GM19395 (cell line): ENCODE measurements around the gene MDFIC2.

ENCODE experiments used
- ATAC-seq: cut with Tn5 transposase; IDR thresholded peaks from one replicate; pipeline ENCODE4 v1.9.1; 2021; ENCODE audit warnings: mild to moderate bottlenecking, moderate library complexity; ENCODE audit not compliant: unreplicated experiment

The MDFIC2 gene

DNA sequence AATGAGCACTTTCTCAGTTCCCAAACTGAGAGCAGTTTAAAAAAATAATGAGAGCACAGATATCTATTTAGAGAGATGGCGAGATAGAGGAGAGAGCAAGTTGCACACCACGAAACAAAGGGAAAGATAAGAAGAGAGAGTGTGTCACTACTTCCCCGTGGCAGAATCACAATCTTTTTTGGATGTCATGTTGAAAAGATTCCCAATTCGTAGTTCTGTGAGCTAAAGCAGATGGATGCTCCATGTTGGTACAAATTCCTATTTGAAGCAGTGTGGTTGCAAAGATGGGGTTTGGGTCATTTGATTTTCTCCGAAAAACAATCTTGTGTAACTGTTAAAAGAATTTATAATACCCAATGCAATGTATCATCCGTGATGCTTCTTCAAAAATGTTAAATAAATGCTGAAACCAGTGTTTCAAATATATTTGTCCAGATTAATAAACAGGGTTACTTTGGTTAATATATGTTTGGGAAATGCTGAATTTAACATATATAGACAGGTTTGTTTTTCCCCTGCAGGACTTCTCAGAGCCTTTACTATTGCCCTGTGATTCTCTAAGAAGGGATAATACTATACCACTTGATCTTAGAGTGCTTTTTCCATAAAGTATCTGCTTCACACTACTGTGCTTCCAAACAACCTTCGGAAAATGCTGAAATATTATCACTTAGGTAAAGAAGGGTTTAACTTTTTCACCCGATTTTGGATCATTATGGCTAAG, 128.5 kb downstream of the MDFIC2 start:
- no peak for ATAC-seq

DNA sequence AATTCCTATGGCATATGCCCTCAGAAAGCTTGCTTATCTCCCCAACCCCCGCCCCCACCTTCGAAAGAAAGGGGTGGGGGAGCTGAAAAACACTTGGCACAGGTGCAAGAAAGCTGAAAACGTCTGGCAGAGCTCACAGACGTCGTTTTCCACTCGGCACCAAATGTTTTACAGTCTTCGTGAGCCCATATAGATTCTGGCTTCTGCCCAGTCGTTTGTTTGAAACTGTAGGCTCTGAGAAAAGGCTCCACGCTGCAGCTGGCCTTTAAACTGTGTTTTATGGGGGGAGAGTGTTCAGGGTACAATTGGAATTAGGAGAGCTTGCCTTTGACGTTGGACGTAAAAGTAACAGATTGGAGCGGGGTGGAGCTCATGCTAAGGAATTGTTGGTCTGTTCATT, 130.3 kb downstream of the MDFIC2 start:
- ATAC-seq, result no peak

DNA sequence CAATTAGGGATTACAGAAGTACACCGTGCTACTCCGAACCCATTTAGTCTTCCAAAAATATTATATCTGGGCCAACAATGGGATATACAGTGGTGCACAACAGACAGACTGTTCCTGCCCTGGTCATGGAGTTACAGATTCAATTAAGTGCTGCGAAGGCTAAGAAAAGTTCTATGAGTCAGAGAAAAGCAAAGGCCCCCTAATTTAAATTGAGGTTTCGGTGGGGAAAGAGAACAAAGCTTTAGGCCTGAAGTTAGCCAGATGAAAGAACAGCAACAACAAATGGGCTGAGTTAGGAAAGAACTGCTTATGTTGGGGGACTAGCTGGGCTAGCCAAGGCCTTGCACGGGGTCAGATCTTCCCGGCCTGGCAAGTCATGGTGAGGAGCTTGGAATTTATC, 131.8 kb downstream of the MDFIC2 start:
- peak; percentile 62 for ATAC-seq

DNA sequence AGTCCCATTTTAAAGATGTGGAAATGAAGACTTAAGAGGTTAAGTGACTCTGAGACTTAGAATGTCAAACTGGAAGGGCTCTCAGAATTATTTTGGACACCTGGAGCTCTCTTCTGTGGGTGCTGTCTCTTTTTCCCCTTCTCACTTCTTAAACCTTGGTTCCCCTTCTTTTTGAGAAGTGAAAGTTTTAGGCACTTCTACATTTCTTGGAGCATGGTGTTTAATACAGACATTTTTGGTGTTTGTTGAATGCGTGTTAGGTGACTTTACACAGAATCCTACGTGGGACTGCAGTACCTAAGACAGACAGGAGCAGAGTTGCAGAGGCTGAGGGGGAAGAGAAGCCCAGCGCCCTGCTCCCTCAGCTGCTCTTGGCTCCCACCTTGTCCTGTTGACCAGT, 133.3 kb downstream of the MDFIC2 start:
- ATAC-seq, result peak; percentile 68

DNA sequence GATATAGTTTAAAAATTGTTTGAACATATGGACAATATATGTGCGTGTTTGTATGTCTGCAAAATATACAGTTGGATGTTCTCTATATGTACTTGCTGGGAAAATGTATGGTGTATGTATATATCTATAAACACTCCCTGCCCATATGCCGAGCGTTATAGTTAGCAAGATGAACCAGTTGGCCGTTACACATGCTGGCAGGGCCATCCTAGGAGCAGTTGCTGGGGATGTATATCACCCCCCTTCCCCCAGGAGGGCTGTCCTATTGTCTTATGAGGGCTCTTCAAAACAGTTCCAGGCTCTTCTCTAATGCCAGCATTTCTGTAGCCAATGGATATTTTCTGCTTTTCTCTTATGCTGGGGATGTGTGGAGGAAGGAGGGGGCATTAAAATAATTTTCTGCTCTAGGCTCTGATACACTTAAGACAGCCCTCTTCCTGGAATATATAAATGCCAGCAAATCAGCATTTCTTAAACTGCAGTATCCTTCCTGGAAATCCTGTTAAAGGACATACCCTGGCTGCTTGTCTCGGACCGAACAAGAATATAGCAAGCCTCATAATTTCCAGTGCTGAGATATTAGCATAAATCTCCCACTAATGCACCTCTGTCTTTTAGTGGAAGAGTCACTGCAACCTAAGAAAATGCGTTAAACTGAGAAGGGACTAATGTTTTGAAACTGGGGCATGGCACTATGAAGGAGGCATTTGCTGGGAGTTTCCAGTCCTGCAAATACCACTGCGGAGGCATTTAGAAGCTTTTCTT, 134.4 kb downstream of the MDFIC2 start:
- no peak for ATAC-seq

DNA sequence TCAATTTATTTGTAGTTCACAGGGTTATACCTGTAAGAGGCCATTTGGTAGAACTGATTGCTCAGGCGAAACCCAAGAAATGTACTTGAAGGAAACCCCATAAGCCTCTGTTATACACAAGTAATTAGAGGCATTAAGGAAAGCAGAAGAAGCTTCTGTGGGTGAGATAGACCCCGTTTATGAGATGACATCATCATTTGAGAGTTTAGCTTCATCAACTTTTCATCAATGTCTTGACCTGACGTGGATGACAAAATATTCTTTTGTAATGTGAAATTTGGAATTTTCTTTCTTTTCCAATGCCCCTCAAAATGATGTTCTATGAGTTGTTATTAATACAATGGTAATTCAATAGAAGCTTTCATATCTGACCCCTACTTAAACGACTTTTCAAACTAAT, 136.2 kb downstream of the MDFIC2 start:
- no peak for ATAC-seq

DNA sequence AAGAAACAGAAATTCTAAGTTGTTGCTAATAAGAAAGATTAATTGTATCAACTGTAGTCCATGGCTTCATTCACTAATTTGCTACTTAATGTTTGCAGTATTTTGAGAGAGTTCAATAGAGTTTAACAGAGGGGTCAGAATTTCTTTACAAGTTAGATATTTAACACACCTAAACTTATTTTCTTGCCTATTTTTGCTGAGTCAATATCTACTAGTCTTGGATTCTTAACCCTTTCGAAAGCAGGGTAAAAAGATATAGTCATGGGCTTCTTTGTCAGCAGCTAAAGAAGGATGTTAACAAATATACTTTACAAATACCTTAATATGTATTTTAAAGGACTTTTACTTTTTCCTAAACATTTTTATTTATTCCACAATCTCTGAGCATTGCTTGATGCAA, 155.6 kb downstream of the MDFIC2 start:
- no peak for ATAC-seq

DNA sequence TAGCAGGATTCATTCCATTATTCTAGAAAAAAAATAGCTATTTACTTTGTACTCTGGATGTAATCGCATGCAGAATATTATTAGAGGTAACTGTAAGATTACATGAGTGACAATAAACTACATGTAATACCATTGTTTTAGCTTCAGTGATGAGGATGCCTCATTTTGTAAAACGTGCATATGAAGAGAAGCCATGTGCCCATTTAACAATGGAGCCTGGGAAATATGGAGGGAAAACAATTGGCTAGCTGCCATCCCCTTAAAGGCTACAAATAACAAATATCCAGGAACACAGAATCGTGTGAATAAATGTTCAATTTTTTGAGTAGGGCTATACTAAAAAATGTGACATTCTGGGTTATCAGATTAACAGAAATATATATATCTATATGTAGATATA, 161.8 kb downstream of the MDFIC2 start:
- no peak for ATAC-seq

DNA sequence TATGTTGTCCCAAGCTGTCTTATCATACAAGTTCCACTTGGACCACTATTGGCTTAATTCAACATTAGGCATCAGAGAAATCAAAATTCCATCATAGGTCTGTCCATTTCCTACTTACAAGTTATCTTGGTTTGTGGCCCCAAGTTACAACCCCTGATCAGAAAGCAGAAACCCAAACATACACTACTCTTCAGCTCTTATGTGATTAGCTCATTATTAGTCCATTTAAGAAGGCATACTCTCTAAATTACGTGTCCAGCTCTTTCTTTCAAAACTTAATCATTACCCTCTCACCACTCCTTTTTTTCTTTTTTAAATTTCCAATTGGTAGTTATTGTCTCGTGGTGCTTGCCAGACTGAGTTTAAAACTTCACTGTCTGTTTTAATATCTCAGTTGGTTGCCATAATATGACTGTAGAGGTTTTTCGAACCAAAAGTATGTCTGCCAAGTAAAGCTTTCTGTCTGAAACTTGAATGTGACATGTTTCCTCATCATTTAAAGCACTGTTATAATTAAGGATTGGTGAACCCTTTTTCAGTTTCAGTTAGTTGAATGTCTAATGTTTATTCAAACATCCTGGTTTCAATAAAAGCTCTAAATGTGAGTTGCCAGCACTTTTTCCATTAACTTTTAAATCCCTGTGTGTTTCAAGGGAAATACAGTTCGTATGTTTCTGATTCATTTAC, 162.6 kb downstream of the MDFIC2 start:
- ATAC-seq, result no peak
